Measurements from ENCODE around the gene HPCAL1.

The HPCAL1 gene

DNA sequence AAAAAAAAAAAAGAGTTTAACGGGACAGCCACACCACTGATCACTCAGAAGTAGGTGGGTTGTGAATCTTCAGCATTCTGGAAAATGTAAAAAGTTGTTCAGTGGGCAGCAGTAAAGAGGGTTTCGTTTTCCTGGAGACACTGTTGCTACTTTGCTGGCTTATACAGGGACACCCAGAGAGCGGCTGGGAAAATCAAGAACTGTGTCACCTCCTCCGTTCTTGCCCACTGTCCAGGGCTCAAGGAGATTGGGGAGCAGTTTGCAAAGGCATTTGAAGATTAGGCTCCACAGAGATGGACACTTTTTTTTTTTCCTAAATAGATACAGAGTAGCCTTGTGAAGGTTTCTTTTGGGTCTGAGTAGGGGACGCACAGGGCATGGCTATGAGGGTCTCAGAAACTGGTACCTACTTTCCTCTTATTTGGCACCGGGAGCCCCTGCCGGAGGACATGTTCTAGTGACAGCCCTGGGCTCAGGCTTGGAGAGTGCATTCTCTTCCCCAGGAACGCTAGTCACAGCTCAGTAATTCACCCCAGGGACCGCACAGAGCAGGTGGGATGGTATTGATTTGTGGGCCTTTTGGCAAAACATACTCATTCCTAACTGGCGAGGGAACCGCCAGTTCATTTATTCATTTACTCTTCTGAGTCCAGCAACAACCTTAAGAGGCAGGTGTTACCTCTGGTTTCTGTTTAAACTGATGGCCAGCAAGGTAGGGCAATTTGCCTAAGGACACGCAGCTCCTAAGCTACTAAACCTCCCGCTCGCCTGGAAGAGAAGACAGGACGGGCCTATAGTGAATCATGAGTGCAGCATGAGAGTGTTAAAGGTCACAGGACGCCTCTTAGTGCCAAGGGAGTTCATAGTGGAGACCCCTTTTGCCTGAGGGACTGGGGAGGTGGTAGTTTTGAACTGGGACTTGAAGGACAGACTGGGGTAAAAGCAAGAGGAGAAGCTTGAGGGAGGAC lies 53.1 kb downstream of the HPCAL1 start:
- DNase-seq (ENCODE audit: low spot score) = no peak

DNA sequence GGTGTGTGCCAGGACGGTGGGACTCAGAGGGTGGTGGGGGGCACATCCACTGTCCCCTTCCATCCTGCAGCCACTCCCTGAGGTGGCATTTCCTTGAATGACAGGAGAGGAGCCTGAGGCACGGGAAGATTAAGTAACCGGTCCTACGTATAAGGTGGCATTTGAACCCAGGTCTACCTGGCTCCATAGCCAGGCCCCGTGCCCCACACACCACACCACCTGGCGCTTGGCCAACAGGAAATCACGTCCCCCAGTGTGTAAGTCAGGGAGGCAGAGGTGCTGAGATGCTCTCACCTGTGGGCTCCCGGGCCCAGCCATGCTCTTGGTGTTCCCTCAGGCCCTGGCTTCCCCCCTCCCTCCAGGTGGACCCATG lies 53.7 kb downstream of the HPCAL1 start:
- no peak for DNase-seq (ENCODE audit: low spot score)

DNA sequence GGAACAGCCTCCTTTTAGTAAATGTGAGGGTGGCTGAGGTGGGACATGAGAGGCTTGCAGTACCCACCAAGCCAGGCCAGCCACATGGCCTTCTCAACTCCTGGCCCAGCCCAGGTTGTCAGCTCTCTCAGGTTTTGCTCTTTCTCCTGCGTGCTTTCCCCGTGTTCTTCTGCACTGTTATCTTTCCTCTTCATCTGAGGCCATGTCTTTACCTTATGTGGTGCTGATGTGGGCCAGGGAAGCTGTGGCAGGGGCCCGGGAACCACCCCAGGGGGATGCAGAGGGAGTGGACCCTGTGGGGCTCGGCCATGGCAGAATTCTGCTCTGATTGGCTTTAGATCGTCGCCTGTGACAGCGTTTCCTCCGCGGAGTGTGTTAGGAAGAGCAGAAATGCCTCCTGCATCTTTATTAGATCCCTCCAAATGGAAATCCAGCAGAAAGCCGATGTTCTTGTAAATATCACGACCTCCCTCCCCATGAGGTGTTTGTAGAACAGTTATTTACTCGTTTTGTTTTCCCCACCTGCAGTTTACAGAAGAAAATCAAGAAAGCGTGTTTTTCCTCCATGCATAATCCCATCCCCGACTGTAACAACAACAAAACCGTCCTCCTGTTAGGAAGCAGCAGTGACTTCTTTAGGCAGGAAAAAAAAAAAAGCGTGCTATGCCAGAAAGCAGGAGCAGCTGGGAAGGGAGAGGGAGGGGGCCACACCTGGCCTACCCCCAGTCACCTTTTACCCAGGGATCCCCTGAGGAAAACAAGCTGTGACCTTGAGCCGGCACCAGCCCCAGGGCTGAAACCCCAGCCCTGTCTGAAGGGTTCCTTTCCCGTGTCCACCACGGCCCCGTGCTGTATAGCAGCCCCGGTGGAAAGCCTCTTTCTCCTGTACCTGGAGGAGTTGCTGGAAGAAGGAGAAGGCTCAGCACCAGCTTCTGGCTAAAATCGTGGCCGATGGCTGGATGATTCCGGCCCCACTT lies 54.8 kb downstream of the HPCAL1 start:
- no peak for DNase-seq (ENCODE audit: low spot score)

DNA sequence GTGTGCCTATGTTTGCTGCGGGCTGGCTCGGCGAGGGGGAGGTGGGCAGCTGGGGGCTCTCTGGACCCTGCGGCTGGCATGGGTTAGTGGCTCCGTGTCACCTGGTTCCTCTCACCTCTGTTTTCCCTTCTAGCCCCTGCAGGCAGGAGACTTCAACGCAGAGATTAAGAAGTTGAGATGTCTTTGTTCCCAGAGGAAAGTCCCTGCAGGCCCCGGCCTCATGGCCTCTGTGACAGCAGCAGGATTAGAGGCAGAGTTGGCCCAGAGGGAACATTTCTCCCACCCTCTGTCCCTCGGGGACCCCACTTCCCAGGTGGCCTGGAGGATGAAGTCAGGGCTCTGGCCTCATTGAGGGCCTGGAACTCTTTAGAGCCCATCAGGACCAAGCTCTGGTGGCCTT lies 56.5 kb downstream of the HPCAL1 start:
- DNase-seq (ENCODE audit: low spot score) = no peak

- DNase-seq (ENCODE audit: low spot score) = no peak
Measured at GRCh38 chr2:10359731-10360329, 57.1 kb downstream of the HPCAL1 start.

DNA sequence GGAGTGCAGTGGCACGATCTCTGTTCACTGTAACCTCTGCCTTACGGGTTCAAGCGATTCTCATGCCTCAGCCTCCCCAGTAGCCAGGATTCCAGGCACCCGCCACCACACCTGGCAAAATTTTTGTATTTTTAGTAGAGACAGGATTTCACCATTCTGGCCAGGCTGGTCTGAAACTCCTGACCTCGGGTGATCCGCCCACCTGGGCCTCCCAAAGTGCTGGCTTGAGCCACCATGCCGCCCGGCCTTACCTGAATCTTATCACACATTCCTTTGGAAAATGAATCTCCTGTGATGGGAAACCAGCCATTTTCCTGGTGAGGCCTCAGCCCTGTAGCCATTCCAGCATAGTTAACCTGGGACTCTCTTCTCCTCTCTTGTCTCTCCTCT lies 57.8 kb downstream of the HPCAL1 start:
- DNase-seq (ENCODE audit: low spot score) = no peak

DNA sequence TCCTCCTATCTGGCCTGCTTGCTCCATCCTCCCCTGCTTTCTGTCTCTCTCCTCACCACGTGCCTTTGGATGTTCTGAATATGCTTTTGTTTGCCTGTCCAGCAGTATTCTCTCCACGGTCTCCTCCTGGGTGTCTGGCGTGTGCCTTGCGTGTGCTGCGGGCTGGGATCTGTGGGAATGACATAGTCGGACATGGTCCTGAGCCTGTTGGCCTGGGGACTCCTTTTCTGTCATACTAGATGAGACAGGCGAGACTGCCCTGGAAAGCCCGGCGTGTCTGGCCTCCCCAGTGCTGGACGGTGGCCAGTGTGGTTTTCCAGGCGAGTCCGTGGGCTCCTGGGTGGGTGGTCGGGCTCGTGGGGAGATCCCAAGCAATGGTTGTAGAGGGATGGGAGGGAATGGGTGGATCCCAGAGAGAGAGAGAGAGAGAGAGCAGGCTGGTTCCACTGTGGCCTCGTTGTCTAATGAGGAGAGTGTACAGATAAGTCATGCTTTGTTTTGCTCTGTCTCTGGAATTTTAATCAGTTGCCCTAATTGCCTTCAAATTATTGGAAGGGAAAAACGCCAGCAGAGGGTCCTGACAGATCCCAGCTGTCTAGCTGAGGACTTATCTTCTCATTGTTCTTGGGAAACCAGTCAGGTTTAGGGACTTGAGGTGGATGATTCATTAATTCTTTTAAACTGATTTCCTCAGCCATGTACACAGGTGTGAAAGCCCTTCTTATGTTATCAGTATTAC lies 58.3 kb downstream of the HPCAL1 start:
- DNase-seq (ENCODE audit: low spot score) = peak; percentile 66

DNA sequence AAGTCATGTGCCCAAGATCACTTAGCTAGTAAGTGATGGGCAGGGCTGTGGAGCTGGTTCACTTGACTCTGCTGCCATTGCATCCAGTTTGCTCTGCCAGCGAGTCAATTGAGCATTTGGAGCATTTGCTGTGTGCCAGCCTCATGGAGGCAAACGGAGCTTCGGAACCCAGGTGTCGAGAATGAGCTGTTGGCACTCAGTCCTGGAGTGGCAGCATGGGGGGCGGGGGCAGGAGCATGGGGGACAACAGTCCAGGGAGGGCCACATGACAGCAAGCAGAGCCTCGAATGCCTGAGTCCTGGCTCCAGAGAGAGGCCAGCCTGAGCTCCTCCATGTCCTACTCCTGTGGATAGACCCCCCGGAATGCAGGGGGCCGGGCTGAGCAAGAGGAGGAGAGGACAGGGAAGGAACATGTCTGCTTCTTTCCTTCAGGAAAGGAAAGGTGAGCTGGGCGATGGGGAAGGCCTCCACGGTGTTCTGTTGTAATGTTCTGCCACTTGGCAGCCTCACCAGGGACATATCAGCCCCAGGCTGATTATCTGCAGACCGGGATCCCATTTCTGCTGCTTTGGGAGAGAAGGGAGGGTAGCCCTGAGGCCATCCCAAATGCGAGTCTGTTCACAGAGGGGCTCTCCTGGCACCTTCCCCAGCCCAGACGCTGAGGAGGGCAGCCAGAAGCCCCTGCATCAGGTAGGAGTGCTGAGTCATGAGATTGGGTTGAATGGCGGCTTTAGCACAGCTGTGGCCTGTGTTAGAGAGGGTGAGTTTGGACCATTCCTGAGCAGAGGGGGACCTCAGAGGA lies 59.6 kb downstream of the HPCAL1 start:
- DNase-seq (ENCODE audit: low spot score) = no peak

GRCh38 chr2:10362898-10363454 lies 60.3 kb downstream of the HPCAL1 start:
- DNase-seq (ENCODE audit: low spot score) = no peak

DNA sequence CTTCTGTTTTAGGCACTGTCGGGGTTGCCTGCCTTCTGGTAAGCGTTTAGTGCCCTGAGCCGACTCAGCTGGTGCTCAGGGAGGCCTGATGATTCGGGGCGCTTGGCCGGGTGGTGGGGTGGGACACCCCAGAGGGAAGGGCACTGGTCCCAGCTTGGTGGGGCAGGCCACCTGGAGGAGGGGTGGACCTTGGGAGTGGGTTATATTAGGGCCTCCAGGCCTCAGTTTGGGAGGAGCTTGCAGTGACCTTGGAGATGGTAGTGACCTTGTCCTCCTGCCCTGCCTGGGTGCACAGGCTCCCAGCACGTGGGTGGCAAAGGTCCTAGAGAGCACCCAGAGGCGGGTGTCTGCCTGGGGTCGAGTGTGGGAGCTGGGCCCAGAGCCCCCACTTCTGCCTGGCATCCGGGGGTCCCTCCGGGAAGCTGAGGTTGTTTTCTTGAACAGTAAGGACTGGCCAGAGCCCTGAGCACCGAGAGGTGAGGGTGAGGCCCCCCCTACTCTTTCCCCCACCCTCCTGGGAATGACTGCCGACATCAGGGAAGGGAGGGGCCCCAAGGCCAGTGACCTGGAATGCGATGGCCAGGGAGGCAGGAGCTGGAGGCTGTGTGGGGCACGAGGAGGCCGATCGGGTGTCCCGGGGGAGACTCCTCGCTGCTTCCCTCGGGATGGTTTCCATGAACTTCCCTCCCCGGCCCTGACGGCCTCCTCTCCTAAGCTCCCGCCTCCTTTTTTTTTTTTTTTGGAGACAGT lies 61.3 kb downstream of the HPCAL1 start:
- DNase-seq (ENCODE audit: low spot score) = no peak

DNA sequence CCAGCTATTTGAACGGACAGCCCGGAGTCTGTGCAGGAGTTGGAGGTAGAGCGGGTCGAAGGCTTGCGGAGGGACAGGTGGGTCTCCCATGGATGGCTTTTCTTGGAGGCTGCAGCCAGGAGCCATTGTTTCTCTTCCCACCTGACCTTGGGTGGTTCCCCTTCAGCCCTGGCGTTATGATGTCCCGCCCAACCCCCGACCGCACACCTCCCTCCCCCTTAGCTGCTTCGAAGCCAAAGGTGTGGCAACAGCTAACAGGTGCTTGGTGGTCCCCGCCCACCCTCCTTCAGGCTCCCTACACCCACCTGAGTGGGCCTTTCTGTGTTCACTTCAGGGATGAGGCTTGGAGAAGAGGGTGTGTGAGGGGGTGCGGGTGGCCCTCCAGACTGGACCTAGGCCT lies 62.7 kb downstream of the HPCAL1 start:
- DNase-seq (ENCODE audit: low spot score) = no peak

- DNase-seq (ENCODE audit: low spot score) = no peak
Measured at GRCh38 chr2:10366601-10367270, 64.0 kb downstream of the HPCAL1 start.

DNA sequence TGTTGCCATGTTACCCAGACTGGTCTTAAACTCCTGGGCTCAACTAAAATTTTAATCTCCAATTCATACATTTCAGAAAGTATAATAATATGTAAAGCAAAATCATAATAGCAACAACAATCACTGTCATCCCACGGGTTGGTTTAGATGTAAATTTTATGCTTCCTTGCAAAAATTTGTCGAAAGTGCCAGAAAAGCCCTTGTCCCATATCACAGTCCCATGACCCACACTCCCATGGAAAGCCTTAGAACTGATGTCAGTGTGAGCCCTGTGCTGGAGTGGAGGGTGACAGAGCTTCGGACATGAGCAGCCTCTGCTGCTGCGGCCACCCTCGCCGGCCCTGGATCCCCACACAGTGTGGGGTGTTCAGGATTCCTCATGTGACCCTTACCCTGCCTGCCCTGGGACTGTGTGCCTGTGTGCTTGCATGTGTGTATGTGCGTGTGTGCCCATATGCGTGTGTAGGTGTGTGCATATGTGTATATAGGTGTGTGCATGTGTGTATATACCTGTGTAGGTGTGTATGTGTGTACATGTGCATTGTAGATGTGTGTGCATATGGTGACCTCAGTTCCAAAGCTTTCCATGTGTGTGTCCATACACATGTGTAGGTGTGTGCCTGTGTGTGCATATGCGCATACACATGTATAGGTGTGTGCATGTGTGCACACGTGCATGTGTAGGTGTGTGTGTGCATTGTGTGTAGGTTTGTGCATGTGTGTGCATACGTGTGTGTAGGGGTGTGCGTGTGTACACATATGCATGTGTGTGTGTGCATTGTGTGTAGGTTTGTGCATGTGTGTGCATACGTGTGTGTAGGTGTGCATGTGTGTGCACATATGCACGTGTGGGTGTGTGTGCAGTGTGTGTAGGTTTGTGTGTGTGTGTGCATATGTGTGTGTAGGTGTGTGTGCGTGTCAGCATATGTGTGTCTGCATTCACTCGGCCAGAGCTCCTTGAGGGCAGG lies 65.1 kb downstream of the HPCAL1 start:
- no peak for DNase-seq (ENCODE audit: low spot score)

DNA sequence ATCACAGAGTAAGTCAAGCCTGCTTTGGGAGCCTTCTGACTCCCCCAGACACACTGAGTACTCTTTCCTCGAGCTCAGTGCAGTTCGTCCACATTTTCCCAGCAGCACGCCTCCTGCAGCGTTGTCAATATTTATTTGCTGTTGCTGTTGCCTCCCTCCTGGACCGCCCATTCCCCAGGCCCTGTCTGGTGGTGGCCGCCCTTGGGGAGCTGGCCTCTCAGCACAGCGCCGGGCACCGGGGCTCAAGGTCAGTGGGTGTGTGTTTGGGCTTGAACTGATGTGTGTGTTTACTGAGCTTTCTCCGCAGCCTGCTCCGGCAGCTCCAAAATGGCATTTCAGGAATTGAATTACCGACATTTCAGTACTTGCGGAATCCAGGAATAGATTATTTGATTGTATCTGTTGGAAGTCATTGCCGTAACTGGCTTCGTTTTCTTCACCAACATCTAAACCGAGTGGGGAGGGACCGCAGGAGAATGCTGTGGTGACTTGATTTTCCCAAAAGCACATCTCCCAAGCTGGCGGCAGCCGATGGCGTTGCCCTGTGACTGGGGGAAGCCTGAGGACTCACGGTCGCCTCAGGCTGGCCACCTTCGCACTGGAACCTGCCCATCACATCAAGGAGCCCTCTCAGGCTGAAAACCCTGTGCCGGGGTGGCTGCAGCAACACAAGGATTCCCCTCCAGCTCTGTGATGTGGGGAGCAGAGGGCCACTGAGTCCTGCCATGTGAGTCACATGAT lies 66.0 kb downstream of the HPCAL1 start:
- peak; percentile 53 for DNase-seq (ENCODE audit: low spot score)

DNA sequence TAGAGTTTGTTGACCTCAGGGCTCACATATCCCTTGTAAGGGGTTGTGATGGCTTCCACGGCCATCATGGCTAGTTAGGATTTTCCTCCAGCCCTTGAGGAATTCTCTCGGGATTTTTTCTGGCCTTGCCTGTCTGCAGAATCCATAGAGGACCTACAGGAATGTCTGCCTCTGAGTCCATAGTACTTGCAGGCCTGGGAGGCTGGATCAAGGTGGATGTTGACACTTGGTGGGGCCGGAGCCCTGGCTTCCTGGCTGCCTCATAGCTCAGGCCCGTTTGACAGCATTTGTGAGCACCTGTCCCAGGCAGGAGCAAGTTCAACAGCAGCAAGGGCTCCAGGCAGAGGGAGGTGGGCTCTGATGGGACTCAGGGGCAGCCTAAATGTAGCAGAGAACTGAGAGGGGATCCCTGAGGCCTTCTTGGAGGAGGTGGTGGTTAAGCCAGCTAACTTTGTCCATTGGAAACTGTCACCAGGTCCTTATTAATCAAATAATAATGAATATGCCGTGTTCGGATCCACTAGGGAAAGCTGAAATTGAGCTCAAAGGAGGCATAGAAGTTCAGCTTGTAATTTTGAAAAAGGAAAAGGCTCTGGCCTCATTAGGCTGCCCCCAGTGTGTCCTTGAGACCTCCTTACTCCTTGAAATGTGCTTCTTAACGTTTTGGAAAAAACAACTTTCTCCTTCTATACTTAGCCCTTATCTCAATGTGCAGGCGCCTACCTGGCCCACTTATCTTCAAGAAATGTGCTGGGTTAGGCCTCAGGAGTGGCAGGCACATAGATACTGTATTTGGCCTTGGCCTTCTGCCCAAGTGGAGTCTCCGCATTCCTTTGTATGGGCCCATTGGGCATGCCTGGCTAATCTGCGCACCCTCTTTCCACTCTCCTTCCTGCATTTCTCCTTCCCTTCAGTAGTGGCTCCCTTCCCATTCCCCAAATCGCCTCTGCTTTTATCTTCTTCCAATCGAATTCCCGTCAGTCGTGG lies 66.9 kb downstream of the HPCAL1 start:
- no peak for DNase-seq (ENCODE audit: low spot score)

- DNase-seq (ENCODE audit: low spot score) = no peak
Measured at GRCh38 chr2:10370390-10370789, 67.7 kb downstream of the HPCAL1 start.

All from Ammon's horn (tissue), 1 donor.